Thyroid gland (tissue), 4 donors: Measurements from ENCODE around the gene CDK3. TPM values are rescaled to one million over a fixed set of nuclear protein-coding genes. Genes with fewer than 3 reads are reported as not detected.

Source experiments
- DNase-seq, 2 donors: peaks; one replicate each; pipeline ENCODE4 v3.0.0-alpha.2; 2019
- H3K27ac ChIP-seq, 3 donors: fragments of 200-600 bp; sonication (generic); 1 replicate in 2 of 3; 2 replicates in 1 of 3; pipeline ENCODE4 v1.5.1; 2016 to 2019; ENCODE audit warnings: mild to moderate bottlenecking in 1 of 3, moderate library complexity in 1 of 3
- H3K27me3 ChIP-seq: fragments of 200-600 bp; sonication (generic); one replicate; pipeline ENCODE4 v1.5.1; 2019
- H3K36me3 ChIP-seq, 2 donors: fragments of 200-600 bp; sonication (generic); one replicate each; pipeline ENCODE4 v1.5.1; 2016 to 2019
- H3K4me1 ChIP-seq, 2 donors: fragments of 200-600 bp; sonication (generic); one replicate each; pipeline ENCODE4 v1.5.1; 2017 to 2019
- H3K4me3 ChIP-seq, 3 donors: fragments of 200-600 bp; sonication (generic); replicated peaks in 1 of 3; 1 replicate in 2 of 3; 2 replicates in 1 of 3; pipeline ENCODE4 v1.5.1; 2016; ENCODE audit warnings: mild to moderate bottlenecking in 1 of 3
- H3K9me3 ChIP-seq: fragments of 200-600 bp; sonication (generic); one replicate; pipeline ENCODE4 v1.5.1; 2017
- POLR2A ChIP-seq, 2 donors: fragments of 450-650 bp; IDR thresholded peaks; one replicate each; pipeline ENCODE4 v1.6.1; 2017; ENCODE audit warnings: antibody characterized with exemption in 2 of 2, mild to moderate bottlenecking in 2 of 2, moderate library complexity in 1 of 2
- WGBS, 2 donors: methylation state at CpG; one replicate each; pipeline ENCODE4 v1.1.5; 2017; 5-methylcytosine and 5-hydroxymethylcytosine counted together
- intact Hi-C: fragments of 100-400 bp; cut with DNase I; formaldehyde crosslinking; loops from one replicate; pipeline ENCODE4 v1.15.1; 2023
- total RNA-seq, 4 donors: library from RNA; depleted of rRNA; stranded (reverse); fragments of >200 nt; gene quantifications; one replicate each; pipeline ENCODE4 v1.2.3, GENCODE V29; 2016
- TF ChIP-seq, protein P1 (sequence below), 6 experiments: fragments of 200-600 bp in 3 of 6; fragments of 450-650 bp in 3 of 6; sonication (generic) in 3 of 6; IDR thresholded peaks; one replicate each; pipeline ENCODE4 v1.5.1; 2016 to 2019; ENCODE audit warnings: antibody characterized with exemption in 6 of 6, mild to moderate bottlenecking in 2 of 6, inconsistent platforms in 1 of 6, moderate library complexity in 1 of 6

CDK3 gene
- total RNA-seq, 4 donors from 2014 or later = 3.1 to 9.7 (median 9.3) TPM

GRCh38 chr17:75983501-75984181 is 17.0 kb upstream of the CDK3 start:
- TF ChIP-seq POLR2A (IDR thresholded peaks at IDR 0.05) = no peak
- TF ChIP-seq, protein P1, sequence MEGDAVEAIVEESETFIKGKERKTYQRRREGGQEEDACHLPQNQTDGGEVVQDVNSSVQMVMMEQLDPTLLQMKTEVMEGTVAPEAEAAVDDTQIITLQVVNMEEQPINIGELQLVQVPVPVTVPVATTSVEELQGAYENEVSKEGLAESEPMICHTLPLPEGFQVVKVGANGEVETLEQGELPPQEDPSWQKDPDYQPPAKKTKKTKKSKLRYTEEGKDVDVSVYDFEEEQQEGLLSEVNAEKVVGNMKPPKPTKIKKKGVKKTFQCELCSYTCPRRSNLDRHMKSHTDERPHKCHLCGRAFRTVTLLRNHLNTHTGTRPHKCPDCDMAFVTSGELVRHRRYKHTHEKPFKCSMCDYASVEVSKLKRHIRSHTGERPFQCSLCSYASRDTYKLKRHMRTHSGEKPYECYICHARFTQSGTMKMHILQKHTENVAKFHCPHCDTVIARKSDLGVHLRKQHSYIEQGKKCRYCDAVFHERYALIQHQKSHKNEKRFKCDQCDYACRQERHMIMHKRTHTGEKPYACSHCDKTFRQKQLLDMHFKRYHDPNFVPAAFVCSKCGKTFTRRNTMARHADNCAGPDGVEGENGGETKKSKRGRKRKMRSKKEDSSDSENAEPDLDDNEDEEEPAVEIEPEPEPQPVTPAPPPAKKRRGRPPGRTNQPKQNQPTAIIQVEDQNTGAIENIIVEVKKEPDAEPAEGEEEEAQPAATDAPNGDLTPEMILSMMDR (IDR thresholded peaks at IDR 0.05) = no peak
- no peak overlapping the region for H3K27ac ChIP-seq

GRCh38 chr17:75985986-75986385 is 14.7 kb upstream of the CDK3 start:
- TF ChIP-seq, protein P1 (IDR thresholded peaks at IDR 0.05) = no peak
- TF ChIP-seq POLR2A (IDR thresholded peaks at IDR 0.05) = no peak
- no peak overlapping the region for H3K27ac ChIP-seq
- intact Hi-C loops = no loop called here
- no peaks in the 10 kb centered on the region for H3K27me3 ChIP-seq
- no peak overlapping the region for H3K4me3 ChIP-seq
- no peaks in the 10 kb centered on the region for H3K36me3 ChIP-seq
- H3K9me3 ChIP-seq = no peaks in the 10 kb centered on the region
- DNase-seq = no peak
- peaks cover 0 to 5% of the 10 kb centered on the region in 2 donors for H3K4me1 ChIP-seq
- 94 to 98% methylated on average over 4 of the region's 4 CpGs for WGBS, 2 donors

More at GRCh38 chr17:75983501-75984181, 17.0 kb upstream of the CDK3 start:
- intact Hi-C loops = loop anchor here (5.0 kb wide), 1 partner anchor 41 kb away; the partner anchor contains the start of gene FBF1
- Histone ChIP-seq H3K36me3 (no peaks in the 10 kb centered on the region), H3K4me1 (peaks cover 6 to 11% of the 10 kb centered on the region in 2 donors), H3K4me3 (no peak overlapping the region), H3K9me3 (no peaks in the 10 kb centered on the region), H3K27me3 (no peaks in the 10 kb centered on the region)
- DNase-seq = no peak
- WGBS, 2 donors = 62 to 79% methylated on average over 6 of the region's 6 CpGs

DNA sequence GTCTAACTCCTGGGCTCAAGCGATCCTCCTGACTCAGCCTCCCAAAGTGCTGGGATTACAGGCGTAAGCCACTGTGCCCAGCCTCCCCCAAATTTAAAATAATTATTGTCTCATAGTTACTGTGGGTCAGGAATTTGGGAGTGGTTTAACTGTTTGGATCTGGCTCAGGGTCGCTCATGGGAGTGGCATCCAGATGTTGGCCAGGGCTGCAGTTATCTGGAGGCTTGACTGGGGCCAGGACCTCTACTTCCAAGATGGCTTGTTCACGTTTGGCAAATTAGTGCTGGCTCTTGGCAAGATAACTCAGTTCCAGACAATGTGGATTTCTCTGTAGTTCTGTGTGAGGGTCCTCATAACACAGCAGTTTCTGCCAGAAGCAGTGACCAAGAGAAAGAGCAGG is 13.6 kb upstream of the CDK3 start:
- Histone ChIP-seq H3K4me3 (no peak overlapping the region), H3K27me3 (no peaks in the 10 kb centered on the region), H3K9me3 (no peaks in the 10 kb centered on the region), H3K27ac (no peak overlapping the region), H3K36me3 (peaks cover 0 to 4% of the 10 kb centered on the region in 2 donors), H3K4me1 (peaks cover 0 to 5% of the 10 kb centered on the region in 2 donors)
- no peak for TF ChIP-seq POLR2A (IDR thresholded peaks at IDR 0.05)
- TF ChIP-seq, protein P1 (IDR thresholded peaks at IDR 0.05) = no peak
- 93 to 94% methylated on average over 4 of the region's 4 CpGs for WGBS, 2 donors
- no peak for DNase-seq
- intact Hi-C loops = no loop called here

GRCh38 chr17:75991396-75991795 is 9.3 kb upstream of the CDK3 start:
- whole genome bisulfite sequencing, 2 donors = 94 to 97% methylated on average over 7 to 9 of the region's 9 CpGs
- Histone ChIP-seq H3K9me3 (no peaks in the 10 kb centered on the region), H3K27ac (no peak overlapping the region), H3K27me3 (no peaks in the 10 kb centered on the region), H3K4me3 (no peak overlapping the region), H3K36me3 (peaks cover 0 to 4% of the 10 kb centered on the region in 2 donors), H3K4me1 (no peaks in the 10 kb centered on the region)
- intact Hi-C loops = no loop called here
- TF ChIP-seq, protein P1 (IDR thresholded peaks at IDR 0.05) = no peak
- TF ChIP-seq POLR2A (IDR thresholded peaks at IDR 0.05) = no peak
- no peak for DNase-seq

GRCh38 chr17:75994802-75995370 is 5.8 kb upstream of the CDK3 start:
- peaks cover 0 to 3% of the 10 kb centered on the region in 2 donors for H3K4me1 ChIP-seq
- H3K27me3 ChIP-seq = no peaks in the 10 kb centered on the region
- H3K9me3 ChIP-seq = no peaks in the 10 kb centered on the region
- no peak overlapping the region for H3K4me3 ChIP-seq
- WGBS, 2 donors = 94 to 98% methylated on average over 5 of the region's 5 CpGs
- no peak overlapping the region for H3K27ac ChIP-seq
- peaks cover 0 to 4% of the 10 kb centered on the region in 2 donors for H3K36me3 ChIP-seq
- TF ChIP-seq, protein P1 (IDR thresholded peaks at IDR 0.05) = no peak
- no peak for TF ChIP-seq POLR2A (IDR thresholded peaks at IDR 0.05)
- no peak for DNase-seq
- intact Hi-C loops = no loop called here
